ENCODE measurements around the gene COX7C.

The COX7C gene

DNA sequence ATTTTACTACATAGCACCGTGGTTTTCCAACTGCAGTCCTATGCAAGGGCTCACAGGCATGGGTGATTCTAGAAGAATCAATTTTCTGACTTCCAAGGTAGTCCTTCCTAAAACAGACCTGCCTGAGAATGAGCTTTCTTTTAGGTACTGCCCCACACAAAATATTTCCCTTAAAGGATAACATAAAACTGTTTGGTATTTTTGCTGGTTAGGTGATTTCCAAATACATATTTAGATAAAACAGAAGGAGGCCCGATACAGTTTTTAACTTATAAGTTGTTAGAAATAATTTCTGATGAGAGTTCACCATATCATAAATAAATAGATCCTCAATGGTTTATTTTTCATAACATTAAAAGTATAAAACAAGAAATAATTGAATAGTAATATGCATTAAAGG is 46.4 kb downstream of the COX7C start:
- DNase-seq (ENCODE audit: low spot score) = no peak

DNA sequence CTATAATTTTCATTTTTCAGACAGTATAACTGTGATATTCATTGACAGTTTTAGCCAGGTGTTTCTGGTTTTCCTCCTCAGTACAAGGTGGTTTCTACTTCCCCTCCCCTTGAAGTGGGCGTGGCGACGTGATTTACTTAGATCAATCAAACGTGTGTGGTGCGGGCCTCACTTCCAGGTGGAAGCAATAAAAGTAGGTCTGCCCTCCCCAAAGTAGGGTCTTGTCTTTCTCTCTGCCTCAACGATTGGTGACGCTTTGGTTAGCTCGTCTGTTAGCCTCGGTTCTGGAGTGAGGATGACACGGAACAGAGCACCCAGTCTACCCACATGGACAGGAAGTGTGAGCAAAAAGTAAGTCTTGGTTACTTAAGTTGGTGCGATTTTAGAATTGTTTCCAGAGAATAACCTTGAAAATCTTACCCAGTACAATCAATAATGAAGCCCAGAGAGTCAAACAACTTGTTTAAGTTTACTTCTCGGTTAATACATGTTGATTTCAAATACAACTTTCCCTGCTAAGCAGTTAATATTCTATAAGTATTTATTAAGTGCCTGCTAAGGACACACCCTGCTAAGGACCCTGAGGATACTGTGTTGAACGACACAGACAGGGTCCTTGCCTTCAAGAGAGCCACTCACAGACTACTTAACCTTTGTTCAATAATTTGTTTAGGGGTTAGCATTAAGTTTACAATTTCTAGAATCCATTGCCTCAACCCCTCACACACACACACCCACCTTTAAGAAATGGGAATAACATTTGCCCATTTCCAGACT is 48.4 kb downstream of the COX7C start:
- no peak for DNase-seq (ENCODE audit: low spot score)

GRCh38 chr5:86666981-86667380 is 49.2 kb downstream of the COX7C start:
- no peak for DNase-seq (ENCODE audit: low spot score)
